NCI-H187 (cell line): ENCODE data around the gene MOB3A.
"Not testable (repeated sequence)": the region's sequence is repeated elsewhere in the genome, so short reads cannot be mapped to it uniquely, and the experiment has no call there.

Experiments used
- DNase-seq, 2 experiments: peaks; one replicate each; lab custom pipeline; 2025; lab: John Stamatoyannopoulos, UW

MOB3A gene

GRCh38 chr19:2108251-2109016, 12.3 kb upstream of the MOB3A start:
- DNase-seq = no peak

- DNase-seq = no peak
These were observed 7.0 kb upstream of the MOB3A start for GRCh38 chr19:2103045-2103707.

GRCh38 chr19:2101417-2102335, 5.5 kb upstream of the MOB3A start:
- no peak for DNase-seq

- DNase-seq = no peak
These were observed 4.6 kb upstream of the MOB3A start for GRCh38 chr19:2100719-2101061.

GRCh38 chr19:2099937-2100718, 4.0 kb upstream of the MOB3A start:
- DNase-seq = no peak

GRCh38 chr19:2099054-2099501, 3.0 kb upstream of the MOB3A start:
- no peak for DNase-seq

GRCh38 chr19:2097886-2098327, 1.8 kb upstream of the MOB3A start:
- no peak for DNase-seq

GRCh38 chr19:2097203-2097885, 1.2 kb upstream of the MOB3A start:
- DNase-seq = peak in 1 of 2 experiments; percentile 17

- peak; percentile 97 to 98 for DNase-seq
These were observed 515 bp upstream of the MOB3A start, which contains the start of gene IZUMO4 for GRCh38 chr19:2096480-2097202. IZUMO4 (plus strand) TSS chr19:2096915; CDS start chr19:2096946, 31 bp downstream.

GRCh38 chr19:2091926-2092525, 4.1 kb downstream of the MOB3A start:
- not testable (repeated sequence) for DNase-seq

- no peak for DNase-seq
These were observed 6.4 kb downstream of the MOB3A start for GRCh38 chr19:2089727-2090053.

GRCh38 chr19:2089001-2089711, 7.0 kb downstream of the MOB3A start:
- no peak for DNase-seq

GRCh38 chr19:2087621-2088100, 8.5 kb downstream of the MOB3A start:
- DNase-seq = no peak

- DNase-seq = not testable (repeated sequence)
These were observed 9.2 kb downstream of the MOB3A start for GRCh38 chr19:2086695-2087620.

- no peak for DNase-seq
These were observed 11.0 kb downstream of the MOB3A start for GRCh38 chr19:2084993-2085720.

GRCh38 chr19:2083174-2083854, 12.8 kb downstream of the MOB3A start:
- no peak for DNase-seq
